Cerebellar cortex (tissue), 1 donor: ENCODE results near the gene ADRA2C.

Experiments used
- DNase-seq: peaks from one replicate; pipeline ENCODE4 v3.0.0-alpha.2; 2015; ENCODE audit warnings: low spot score

ADRA2C gene

GRCh38 chr4:3797831-3798790, 31.9 kb downstream of the ADRA2C start:
- DNase-seq, result no peak

- DNase-seq, result no peak
Observed at GRCh38 chr4:3799496-3799895, 33.3 kb downstream of the ADRA2C start.

- no peak for DNase-seq
Observed at GRCh38 chr4:3800351-3800750, 34.2 kb downstream of the ADRA2C start.

- DNase-seq, result no peak
Observed at GRCh38 chr4:3801521-3801920, 35.3 kb downstream of the ADRA2C start.

- peak; percentile 9 for DNase-seq
Observed at GRCh38 chr4:3801931-3802550, 35.9 kb downstream of the ADRA2C start.

GRCh38 chr4:3802571-3803474, 36.6 kb downstream of the ADRA2C start:
- DNase-seq, result no peak

- no peak for DNase-seq
Observed at GRCh38 chr4:3803475-3803847, 37.3 kb downstream of the ADRA2C start.

- no peak for DNase-seq
Observed at GRCh38 chr4:3803946-3804345, 37.8 kb downstream of the ADRA2C start.

GRCh38 chr4:3805026-3805425, 38.8 kb downstream of the ADRA2C start:
- no peak for DNase-seq

GRCh38 chr4:3805731-3806130, 39.5 kb downstream of the ADRA2C start:
- DNase-seq, result no peak

GRCh38 chr4:3807311-3807710, 41.1 kb downstream of the ADRA2C start:
- no peak for DNase-seq

- no peak for DNase-seq
Observed at GRCh38 chr4:3807822-3808496, 41.8 kb downstream of the ADRA2C start.

- no peak for DNase-seq
Observed at GRCh38 chr4:3808597-3808996, 42.4 kb downstream of the ADRA2C start.

- no peak for DNase-seq
Observed at GRCh38 chr4:3809028-3809427, 42.8 kb downstream of the ADRA2C start.

GRCh38 chr4:3809451-3810110, 43.4 kb downstream of the ADRA2C start:
- DNase-seq, result no peak

GRCh38 chr4:3810111-3810680, 44.0 kb downstream of the ADRA2C start:
- no peak for DNase-seq

- no peak for DNase-seq
Observed at GRCh38 chr4:3810796-3811485, 44.8 kb downstream of the ADRA2C start.

- DNase-seq, result no peak
Observed at GRCh38 chr4:3811621-3812020, 45.4 kb downstream of the ADRA2C start.

- no peak for DNase-seq
Observed at GRCh38 chr4:3812211-3812934, 46.2 kb downstream of the ADRA2C start.
